T-helper 2 cell treated with Interferon-gamma antibody and Interleukin-4, amounts not matched to agents 5 μg/mL and 100 μg/mL, for 36 hours (primary cell): Measurements from ENCODE around the gene RGS17.
"Not testable (repeated sequence)": the region's sequence is repeated elsewhere in the genome, so short reads cannot be mapped to it uniquely, and the experiment has no call there.

Source experiments
- DNase-seq: peaks from one replicate; pipeline ENCODE4 v3.0.0; 2021; ENCODE audit warnings: low spot score
- H3K27ac Mint-ChIP-seq: one replicate; pipeline ENCODE4 v1.8.0; 2021; ENCODE audit warnings: mild to moderate bottlenecking, mixed read lengths
- H3K27me3 Mint-ChIP-seq: one replicate; pipeline ENCODE4 v1.8.0; 2021; ENCODE audit warnings: low read depth, mixed read lengths
- H3K36me3 Mint-ChIP-seq: one replicate; pipeline ENCODE4 v1.8.0; 2021; ENCODE audit warnings: low read depth, mixed read lengths
- H3K4me1 Mint-ChIP-seq: one replicate; pipeline ENCODE4 v1.8.0; 2021; ENCODE audit warnings: low read depth, mixed read lengths
- H3K4me3 Mint-ChIP-seq: one replicate; pipeline ENCODE4 v1.8.0; 2022; ENCODE audit warnings: mild to moderate bottlenecking, moderate library complexity, mixed read lengths
- H3K9me3 Mint-ChIP-seq: one replicate; pipeline ENCODE4 v1.8.0; 2021; ENCODE audit warnings: mixed read lengths

The RGS17 gene

DNA sequence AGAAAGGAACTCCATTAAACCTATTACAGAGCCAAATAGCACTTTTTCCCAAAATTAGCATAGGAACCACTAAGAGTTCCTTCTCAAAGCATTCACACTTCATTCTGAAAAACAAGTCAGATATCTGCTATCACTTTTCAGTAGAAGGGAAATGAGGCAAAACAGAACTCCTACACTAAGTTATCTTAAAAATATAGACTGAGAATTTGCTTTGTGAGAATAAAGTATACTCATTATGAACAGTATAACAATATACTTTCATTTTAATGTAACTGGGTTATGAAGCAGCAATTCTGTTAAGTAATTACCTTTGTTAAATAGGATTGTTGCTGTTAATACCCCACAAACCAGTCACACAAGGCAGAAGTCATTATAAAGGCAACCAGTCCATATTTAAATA lies 137.2 kb downstream of the RGS17 start:
- Mint-ChIP-seq H3K9me3 (no peaks in the 10 kb centered on the region), H3K36me3 (peaks cover 65% of the 10 kb centered on the region), H3K4me3 (peak overlapping the region; percentile 10), H3K27me3 (no peaks in the 10 kb centered on the region), H3K27ac (peak overlapping the region; percentile 32), H3K4me1 (peaks cover 32% of the 10 kb centered on the region)
- no peak for DNase-seq

DNA sequence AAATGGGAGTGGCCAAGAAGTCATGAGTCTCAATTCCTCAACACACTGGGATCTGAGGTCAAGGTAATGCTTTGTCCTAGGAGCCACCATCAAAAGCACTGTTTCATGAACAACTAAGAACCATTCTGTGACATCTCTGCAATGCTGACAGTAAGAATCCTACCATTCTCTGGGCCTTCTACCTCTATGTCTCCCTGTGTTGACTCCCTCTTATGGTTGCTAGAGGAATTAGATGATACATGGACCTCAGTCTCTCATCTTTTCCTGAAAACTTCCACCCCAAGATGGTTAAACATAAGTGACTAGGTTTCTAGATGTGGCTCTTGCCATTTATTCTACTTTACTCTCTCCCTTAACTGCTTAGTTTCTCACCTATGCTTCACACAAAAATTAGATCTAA lies 137.7 kb downstream of the RGS17 start:
- Mint-ChIP-seq H3K4me1 (peaks cover 32% of the 10 kb centered on the region), H3K4me3 (peak overlapping the region; percentile 10), H3K27me3 (no peaks in the 10 kb centered on the region), H3K27ac (peak overlapping the region; percentile 32), H3K36me3 (peaks cover 65% of the 10 kb centered on the region), H3K9me3 (no peaks in the 10 kb centered on the region)
- no peak for DNase-seq

- H3K36me3 Mint-ChIP-seq, result peaks cover 37% of the 10 kb centered on the region
- no peaks in the 10 kb centered on the region for H3K9me3 Mint-ChIP-seq
- H3K27ac Mint-ChIP-seq, result no peak overlapping the region
- H3K4me3 Mint-ChIP-seq, result no peak overlapping the region
- H3K27me3 Mint-ChIP-seq, result no peaks in the 10 kb centered on the region
- no peak for DNase-seq
- peaks cover 29% of the 10 kb centered on the region for H3K4me1 Mint-ChIP-seq
These were observed 144.1 kb downstream of the RGS17 start for GRCh38 chr6:152986978-152987377.

DNA sequence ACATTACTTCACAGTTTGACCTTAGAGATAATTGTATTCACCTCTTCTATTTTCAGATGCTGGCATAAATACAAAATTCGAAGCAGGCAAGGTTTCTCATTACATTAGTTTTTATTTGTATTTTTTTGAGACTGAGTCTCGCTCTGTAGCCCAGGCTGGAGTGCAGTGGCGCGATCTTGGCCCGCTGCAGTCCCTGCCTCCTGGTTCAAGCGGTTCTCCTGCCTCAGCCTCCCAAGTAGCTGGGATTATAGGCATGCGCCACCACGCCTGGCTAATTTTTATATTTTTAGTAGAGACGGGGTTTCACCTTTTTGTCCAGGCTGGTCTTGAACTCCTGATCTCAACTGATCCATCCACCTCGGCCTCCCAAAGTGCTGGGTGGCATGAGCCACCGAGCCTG lies 145.8 kb downstream of the RGS17 start:
- not testable (repeated sequence) for H3K27me3 Mint-ChIP-seq, DNase-seq, H3K9me3 Mint-ChIP-seq
- H3K36me3 Mint-ChIP-seq, result peaks cover 42% of the 10 kb centered on the region
- H3K27ac Mint-ChIP-seq, result peak overlapping the region; percentile 97
- peak overlapping the region; percentile 96 for H3K4me3 Mint-ChIP-seq
- H3K4me1 Mint-ChIP-seq, result peaks cover 38% of the 10 kb centered on the region

- DNase-seq, result no peak
- H3K4me1 Mint-ChIP-seq, result peaks cover 40% of the 10 kb centered on the region
- peak overlapping the region; percentile 96 for H3K4me3 Mint-ChIP-seq
- peaks cover 42% of the 10 kb centered on the region for H3K36me3 Mint-ChIP-seq
- H3K27ac Mint-ChIP-seq, result peak overlapping the region; percentile 97
- H3K27me3 Mint-ChIP-seq, result no peaks in the 10 kb centered on the region
- H3K9me3 Mint-ChIP-seq, result no peaks in the 10 kb centered on the region
These were observed 146.6 kb downstream of the RGS17 start for GRCh38 chr6:152984513-152984872.

GRCh38 chr6:152983637-152984512 lies 147.2 kb downstream of the RGS17 start:
- H3K27ac Mint-ChIP-seq, result peak overlapping the region; percentile 97
- peaks cover 45% of the 10 kb centered on the region for H3K4me1 Mint-ChIP-seq
- peak overlapping the region; percentile 96 for H3K4me3 Mint-ChIP-seq
- no peaks in the 10 kb centered on the region for H3K27me3 Mint-ChIP-seq
- peaks cover 47% of the 10 kb centered on the region for H3K36me3 Mint-ChIP-seq
- peak; percentile 78 for DNase-seq
- H3K9me3 Mint-ChIP-seq, result no peaks in the 10 kb centered on the region

DNA sequence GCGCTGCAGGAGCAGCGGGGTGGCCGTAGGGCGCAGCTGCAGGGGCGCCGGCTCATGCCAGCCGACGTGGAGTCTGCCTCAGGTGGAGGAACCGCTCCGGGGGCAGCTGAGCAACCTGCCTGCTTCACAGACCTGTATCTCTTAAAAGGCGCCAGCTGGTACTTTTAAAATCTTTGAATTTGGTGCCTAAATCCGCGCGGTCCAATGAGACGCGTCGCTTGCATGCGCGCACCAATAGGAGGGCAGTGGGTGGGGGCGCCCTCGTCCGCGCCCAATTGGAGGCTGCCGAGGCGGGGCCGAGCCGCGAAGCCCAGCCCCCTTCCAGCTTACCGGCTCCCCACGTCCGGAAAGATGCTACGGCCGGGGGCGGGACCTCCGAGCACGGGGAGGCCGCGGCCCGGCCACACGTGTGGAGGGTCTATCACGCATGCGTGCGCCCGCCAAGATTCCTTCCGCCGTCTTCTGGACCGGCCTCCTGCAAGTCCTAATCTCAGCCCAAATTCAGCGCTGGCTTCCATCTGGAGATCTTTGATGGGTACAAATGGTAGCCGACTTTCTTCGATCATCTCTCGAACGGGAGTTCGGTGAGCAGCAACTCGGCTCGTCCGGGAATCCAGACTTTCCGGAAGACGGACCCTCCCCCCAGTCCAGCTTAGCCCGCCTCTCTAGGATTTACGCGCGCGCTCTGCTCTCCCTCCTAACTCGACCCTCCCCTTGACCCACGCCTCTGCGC lies 148.0 kb downstream of the RGS17 start, which contains the start of gene FBXO5:
FBXO5 (minus strand) TSS at position 138 of the 733 bp plus-strand sequence; CDS start at position 56, 82 bp downstream.
- DNase-seq, result peak; percentile 98
- Mint-ChIP-seq H3K27ac (peak within 1 kb of the TSS; percentile 97), H3K27me3 (no peaks in the 10 kb centered on the region), H3K36me3 (peaks cover 51% of the 10 kb centered on the region), H3K9me3 (no peaks in the 10 kb centered on the region), H3K4me3 (peak within 1 kb of the TSS; percentile 96), H3K4me1 (peaks cover 49% of the 10 kb centered on the region)

- H3K9me3 Mint-ChIP-seq, result no peaks in the 10 kb centered on the region
- peaks cover 57% of the 10 kb centered on the region for H3K36me3 Mint-ChIP-seq
- H3K4me3 Mint-ChIP-seq, result peak overlapping the region; percentile 96
These were observed 148.8 kb downstream of the RGS17 start for GRCh38 chr6:152981989-152982903.

DNA sequence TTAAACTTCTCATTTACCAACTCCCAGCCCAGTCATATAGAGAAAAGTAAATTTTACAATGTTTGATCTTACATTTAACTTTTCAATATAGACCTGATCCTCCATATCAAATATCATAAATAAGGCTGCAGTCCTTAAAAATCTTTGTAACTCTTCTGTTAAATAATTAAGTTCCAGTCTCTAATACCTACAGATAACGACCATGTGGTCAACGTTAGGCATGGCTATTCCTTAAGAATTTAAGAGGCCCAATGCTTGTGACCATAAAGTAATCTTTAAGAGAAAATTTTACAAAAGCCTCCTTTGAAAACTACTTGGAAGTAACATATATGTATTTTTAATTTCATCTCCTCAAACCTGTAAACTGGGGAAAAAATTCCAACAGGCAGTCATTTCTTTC lies 149.9 kb downstream of the RGS17 start:
- Mint-ChIP-seq H3K4me3 (peak overlapping the region; percentile 81), H3K9me3 (no peaks in the 10 kb centered on the region), H3K27me3 (no peaks in the 10 kb centered on the region), H3K4me1 (peaks cover 58% of the 10 kb centered on the region), H3K27ac (peak overlapping the region; percentile 59), H3K36me3 (peaks cover 58% of the 10 kb centered on the region)
- DNase-seq, result no peak

More at GRCh38 chr6:152981989-152982903, 148.8 kb downstream of the RGS17 start:
- H3K27me3 Mint-ChIP-seq, result no peaks in the 10 kb centered on the region
- H3K27ac Mint-ChIP-seq, result peak overlapping the region; percentile 97
- H3K4me1 Mint-ChIP-seq, result peaks cover 56% of the 10 kb centered on the region
- DNase-seq, result peak; percentile 33

DNA sequence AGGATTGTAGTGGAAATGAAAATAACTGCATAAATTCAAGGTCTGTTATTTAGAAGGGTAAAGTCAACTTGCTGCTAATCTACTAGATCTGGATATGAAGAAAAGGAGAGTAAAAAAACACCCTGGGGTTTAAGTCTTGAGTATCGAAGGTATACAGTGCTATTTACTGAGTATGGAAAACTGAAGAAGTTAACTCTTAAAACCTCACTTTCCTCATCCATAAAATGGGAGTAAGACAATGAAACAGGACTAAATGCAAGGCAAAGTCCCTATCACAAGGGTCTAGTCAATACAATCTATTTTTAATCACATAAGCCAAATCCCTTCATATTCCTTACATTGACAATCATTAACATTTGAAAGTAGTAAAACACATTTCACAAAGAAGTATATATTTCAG lies 150.4 kb downstream of the RGS17 start:
- Mint-ChIP-seq H3K9me3 (no peaks in the 10 kb centered on the region), H3K4me3 (peak overlapping the region; percentile 81), H3K27me3 (no peaks in the 10 kb centered on the region), H3K27ac (peak overlapping the region; percentile 59), H3K36me3 (peaks cover 58% of the 10 kb centered on the region), H3K4me1 (peaks cover 57% of the 10 kb centered on the region)
- DNase-seq, result no peak

DNA sequence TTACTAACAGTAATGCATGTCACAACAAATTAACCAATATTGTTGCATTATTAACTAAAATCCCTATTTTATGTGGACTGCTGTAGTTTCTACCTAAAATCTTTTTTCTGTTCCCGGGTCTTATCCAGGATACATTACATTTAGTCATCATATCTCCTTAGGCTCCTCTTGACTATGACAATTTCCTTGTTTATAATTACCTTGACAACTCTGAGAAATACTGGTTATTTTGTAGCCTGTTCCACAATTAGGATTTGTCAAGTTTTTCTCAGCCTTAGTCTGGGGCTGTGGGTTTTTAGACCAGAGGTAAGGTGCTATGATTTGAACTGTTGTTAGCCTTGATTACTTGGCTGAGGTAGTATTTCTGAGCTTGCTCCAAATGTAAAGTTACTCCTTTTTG lies 152.0 kb downstream of the RGS17 start:
- no peak for DNase-seq
- H3K9me3 Mint-ChIP-seq, result peaks cover 3% of the 10 kb centered on the region
- H3K27me3 Mint-ChIP-seq, result no peaks in the 10 kb centered on the region
- H3K27ac Mint-ChIP-seq, result peak overlapping the region; percentile 8
- peak overlapping the region; percentile 61 for H3K4me3 Mint-ChIP-seq
- H3K36me3 Mint-ChIP-seq, result peaks cover 63% of the 10 kb centered on the region
- H3K4me1 Mint-ChIP-seq, result peaks cover 57% of the 10 kb centered on the region

- H3K27ac Mint-ChIP-seq, result no peak overlapping the region
- no peak for DNase-seq
- peaks cover 64% of the 10 kb centered on the region for H3K4me1 Mint-ChIP-seq
- peaks cover 3% of the 10 kb centered on the region for H3K9me3 Mint-ChIP-seq
- peaks cover 74% of the 10 kb centered on the region for H3K36me3 Mint-ChIP-seq
- no peaks in the 10 kb centered on the region for H3K27me3 Mint-ChIP-seq
- H3K4me3 Mint-ChIP-seq, result peak overlapping the region; percentile 65
These were observed 153.0 kb downstream of the RGS17 start for GRCh38 chr6:152978058-152978457.

GRCh38 chr6:152977556-152977955 lies 153.5 kb downstream of the RGS17 start:
- no peak for DNase-seq
- H3K27ac Mint-ChIP-seq, result peak overlapping the region; percentile 26
- peaks cover 79% of the 10 kb centered on the region for H3K36me3 Mint-ChIP-seq
- peaks cover 3% of the 10 kb centered on the region for H3K9me3 Mint-ChIP-seq
- H3K4me3 Mint-ChIP-seq, result peak overlapping the region; percentile 65
- no peaks in the 10 kb centered on the region for H3K27me3 Mint-ChIP-seq
- peaks cover 67% of the 10 kb centered on the region for H3K4me1 Mint-ChIP-seq
